Mesenchymal stem cell (in vitro differentiated cells and primary cell): Measurements from ENCODE around the gene PKN2.

Source experiments
- DNase-seq: peaks from one replicate; pipeline ENCODE4 v3.0.0-alpha.2; 2013
- H2AFZ ChIP-seq: one replicate; pipeline ENCODE4 v1.6.1; 2013; ENCODE audit warnings: low read depth, mild to moderate bottlenecking, control low read depth, inconsistent platforms, low read length, moderate library complexity
- H2AK5ac ChIP-seq: 2 replicates; pipeline ENCODE4 v1.6.1; 2013; ENCODE audit warnings: low read length, moderate library complexity, mild to moderate bottlenecking, inconsistent platforms; ENCODE audit not compliant: severe bottlenecking
- H2BK120ac ChIP-seq: one replicate; pipeline ENCODE4 v1.6.1; 2013; ENCODE audit warnings: low read depth, mild to moderate bottlenecking, inconsistent platforms, low read length, moderate library complexity
- H2BK12ac ChIP-seq, 2 experiments: one replicate each; pipeline ENCODE4 v1.6.1; 2013; ENCODE audit warnings: inconsistent platforms in 2 of 2, low read length in 2 of 2, mild to moderate bottlenecking in 2 of 2, moderate library complexity in 2 of 2, control low read depth in 1 of 2
- H2BK15ac ChIP-seq: one replicate; pipeline ENCODE4 v1.6.1; 2013; ENCODE audit warnings: mild to moderate bottlenecking, low read depth, inconsistent platforms; ENCODE audit not compliant: poor library complexity, severe bottlenecking
- H2BK5ac ChIP-seq: 2 replicates; pipeline ENCODE4 v1.6.1; 2013; ENCODE audit warnings: low read depth, mild to moderate bottlenecking, low read length, control low read depth, inconsistent platforms; ENCODE audit not compliant: poor library complexity, severe bottlenecking
- H3K14ac ChIP-seq, 2 experiments: one replicate each; pipeline ENCODE4 v1.6.1; 2013; ENCODE audit warnings: inconsistent platforms in 2 of 2, low read length in 2 of 2, control low read depth in 1 of 2, mild to moderate bottlenecking in 1 of 2, moderate library complexity in 1 of 2
- H3K18ac ChIP-seq, 2 experiments: one replicate each; pipeline ENCODE4 v1.6.1; 2013; ENCODE audit warnings: inconsistent platforms in 2 of 2, low read length in 2 of 2, control low read depth in 1 of 2, low read depth in 1 of 2, mild to moderate bottlenecking in 1 of 2
- H3K23ac ChIP-seq, 2 experiments: one replicate each; pipeline ENCODE4 v1.6.1; 2013; ENCODE audit warnings: inconsistent platforms in 2 of 2, low read length in 2 of 2, mild to moderate bottlenecking in 2 of 2, moderate library complexity in 2 of 2, control low read depth in 1 of 2
- H3K27ac ChIP-seq: 2 replicates; pipeline ENCODE4 v1.5.1; 2013; ENCODE audit warnings: mild to moderate bottlenecking, moderate library complexity, low read length, control low read depth, inconsistent platforms; ENCODE audit not compliant: poor library complexity, severe bottlenecking
- H3K27me3 ChIP-seq, 2 experiments: 2 replicates each; pipeline versions ENCODE4 v1.6.1 to v1.7.0; 2013; ENCODE audit warnings: low read length in 2 of 2, mild to moderate bottlenecking in 2 of 2, moderate library complexity in 2 of 2, control low read depth in 1 of 2, inconsistent platforms in 1 of 2; ENCODE audit not compliant: control insufficient read depth in 1 of 2, insufficient read depth in 1 of 2
- H3K36me3 ChIP-seq, 2 experiments: 2 replicates each; pipeline versions ENCODE4 v1.6.1 to v1.7.0; 2013; ENCODE audit warnings: low read length in 2 of 2, control low read depth in 1 of 2, inconsistent platforms in 1 of 2, low read depth in 1 of 2, mild to moderate bottlenecking in 1 of 2; ENCODE audit not compliant: insufficient read depth in 2 of 2, control insufficient read depth in 1 of 2
- H3K4ac ChIP-seq, 2 experiments: one replicate each; pipeline ENCODE4 v1.6.1; 2013; ENCODE audit warnings: inconsistent platforms in 2 of 2, low read length in 2 of 2, mild to moderate bottlenecking in 2 of 2, moderate library complexity in 2 of 2, control low read depth in 1 of 2, low read depth in 1 of 2
- H3K4me1 ChIP-seq: 2 replicates; pipeline ENCODE4 v1.6.1; 2013; ENCODE audit warnings: low read depth, low read length, control low read depth; ENCODE audit not compliant: control insufficient read depth, insufficient read depth
- H3K4me2 ChIP-seq: 2 replicates; pipeline ENCODE4 v1.6.1; 2013; ENCODE audit warnings: low read length, mild to moderate bottlenecking, inconsistent platforms; ENCODE audit not compliant: poor library complexity, severe bottlenecking
- H3K4me3 ChIP-seq, 2 experiments: 2 replicates each; pipeline versions ENCODE4 v1.5.1 to v1.7.0; 2013; ENCODE audit warnings: low read length in 2 of 2, mild to moderate bottlenecking in 2 of 2, control low read depth in 1 of 2, low read depth in 1 of 2; ENCODE audit not compliant: insufficient read depth in 1 of 2
- H3K79me1 ChIP-seq: replicated peaks from 2 replicates; pipeline ENCODE4 v1.6.1; 2013; ENCODE audit warnings: mild to moderate bottlenecking, control low read depth, low read length, inconsistent platforms; ENCODE audit not compliant: poor library complexity, severe bottlenecking
- H3K9ac ChIP-seq: 2 replicates; pipeline ENCODE4 v1.7.0; 2013; ENCODE audit warnings: mild to moderate bottlenecking, low read length, moderate library complexity
- H3K9me3 ChIP-seq: 2 replicates; pipeline ENCODE4 v1.7.0; 2013; ENCODE audit warnings: mild to moderate bottlenecking, low read length; ENCODE audit not compliant: control insufficient read depth
- H4K8ac ChIP-seq: one replicate; pipeline ENCODE4 v1.6.1; 2013; ENCODE audit warnings: inconsistent platforms, mild to moderate bottlenecking, low read length, moderate library complexity
- H4K91ac ChIP-seq: one replicate; pipeline ENCODE4 v1.6.1; 2013; ENCODE audit warnings: mild to moderate bottlenecking, low read length, inconsistent platforms
- WGBS: methylation state at CpG from one replicate; pipeline ENCODE4 v1.1.7; 2013; ENCODE audit warnings: mixed read lengths; 5-methylcytosine and 5-hydroxymethylcytosine counted together

The PKN2 gene

GRCh38 chr1:88646476-88647248 is 37.4 kb upstream of the PKN2 start:
- H3K27me3 ChIP-seq, result no peaks in the 10 kb centered on the region
- H3K18ac ChIP-seq, result no peak overlapping the region

GRCh38 chr1:88647249-88647645 is 36.8 kb upstream of the PKN2 start:
- WGBS, result 66% methylated on average over 2 of the region's 3 CpGs
- no peaks in the 10 kb centered on the region for H3K9me3 ChIP-seq
- no peak overlapping the region for H3K14ac ChIP-seq
- H2BK120ac ChIP-seq, result no peak overlapping the region
- no peak overlapping the region for H2BK5ac ChIP-seq
- H3K27me3 ChIP-seq, result no peaks in the 10 kb centered on the region
- H3K36me3 ChIP-seq, result no peaks in the 10 kb centered on the region
- DNase-seq, result no peak
- H4K91ac ChIP-seq, result no peak overlapping the region
- no peak overlapping the region for H3K9ac ChIP-seq
- H3K18ac ChIP-seq, result no peak overlapping the region
- H2BK15ac ChIP-seq, result no peak overlapping the region
- no peak overlapping the region for H4K8ac ChIP-seq
- H3K4me2 ChIP-seq, result no peak overlapping the region
- H2BK12ac ChIP-seq, result no peak overlapping the region
- H2AFZ ChIP-seq, result no peak overlapping the region
- H3K27ac ChIP-seq, result no peak overlapping the region
- H3K4ac ChIP-seq, result no peak overlapping the region
- no peak overlapping the region for H3K4me3 ChIP-seq
- no peak overlapping the region for H3K23ac ChIP-seq
- no peaks in the 10 kb centered on the region for H3K4me1 ChIP-seq
- H3K79me1 ChIP-seq, result no peaks in the 10 kb centered on the region
- H2AK5ac ChIP-seq, result no peak overlapping the region

More at GRCh38 chr1:88646476-88647248, 37.4 kb upstream of the PKN2 start:
- no peak overlapping the region for H3K9ac ChIP-seq
- H3K27ac ChIP-seq, result no peak overlapping the region
- H2BK5ac ChIP-seq, result no peak overlapping the region
- H3K4ac ChIP-seq, result no peak overlapping the region
- no peak overlapping the region for H2BK15ac ChIP-seq
- H3K23ac ChIP-seq, result no peak overlapping the region
- no peak for DNase-seq
- H3K4me2 ChIP-seq, result no peak overlapping the region
- H2AK5ac ChIP-seq, result no peak overlapping the region
- H3K4me1 ChIP-seq, result no peaks in the 10 kb centered on the region
- no peak overlapping the region for H4K91ac ChIP-seq
- H2BK12ac ChIP-seq, result no peak overlapping the region
- no peak overlapping the region for H2AFZ ChIP-seq
- H3K9me3 ChIP-seq, result no peaks in the 10 kb centered on the region
- H3K4me3 ChIP-seq, result no peak overlapping the region
- no peaks in the 10 kb centered on the region for H3K36me3 ChIP-seq
- no peak overlapping the region for H2BK120ac ChIP-seq
- H3K79me1 ChIP-seq, result no peaks in the 10 kb centered on the region
- no peak overlapping the region for H4K8ac ChIP-seq
- H3K14ac ChIP-seq, result no peak overlapping the region

- Histone ChIP-seq H3K4me2 (no peak overlapping the region), H2AFZ (no peak overlapping the region), H3K4ac (no peak overlapping the region), H4K91ac (no peak overlapping the region), H3K14ac (no peak overlapping the region), H3K18ac (no peak overlapping the region), H3K27me3 (no peaks in the 10 kb centered on the region), H3K9me3 (no peaks in the 10 kb centered on the region), H3K4me3 (no peak overlapping the region), H2BK12ac (no peak overlapping the region), H3K9ac (no peak overlapping the region), H3K27ac (no peak overlapping the region), H2BK120ac (no peak overlapping the region), H4K8ac (no peak overlapping the region), H3K79me1 (no peaks in the 10 kb centered on the region), H3K4me1 (no peaks in the 10 kb centered on the region), H2BK15ac (no peak overlapping the region), H3K23ac (no peak overlapping the region), H2AK5ac (no peak overlapping the region), H3K36me3 (no peaks in the 10 kb centered on the region), H2BK5ac (no peak overlapping the region)
- WGBS, result 83% methylated on average over 5 of the region's 6 CpGs
- no peak for DNase-seq
These were observed 36.2 kb upstream of the PKN2 start for GRCh38 chr1:88647749-88648415.

GRCh38 chr1:88648706-88649105 is 35.4 kb upstream of the PKN2 start:
- no peak overlapping the region for H3K4ac ChIP-seq
- no peaks in the 10 kb centered on the region for H3K36me3 ChIP-seq
- H3K9me3 ChIP-seq, result no peaks in the 10 kb centered on the region
- H3K27me3 ChIP-seq, result no peaks in the 10 kb centered on the region
- H2BK5ac ChIP-seq, result no peak overlapping the region
- H2AFZ ChIP-seq, result no peak overlapping the region
- H4K8ac ChIP-seq, result no peak overlapping the region
- H4K91ac ChIP-seq, result no peak overlapping the region
- no peak overlapping the region for H2BK15ac ChIP-seq
- no peaks in the 10 kb centered on the region for H3K79me1 ChIP-seq
- no peak overlapping the region for H3K14ac ChIP-seq
- no peak overlapping the region for H3K23ac ChIP-seq
- no peak overlapping the region for H2BK120ac ChIP-seq
- no peak overlapping the region for H2BK12ac ChIP-seq
- no peak for DNase-seq
- 32% methylated on average over 2 of the region's 2 CpGs for WGBS
- no peak overlapping the region for H3K18ac ChIP-seq
- H3K4me1 ChIP-seq, result no peaks in the 10 kb centered on the region
- H3K27ac ChIP-seq, result no peak overlapping the region
- no peak overlapping the region for H3K4me3 ChIP-seq
- H3K9ac ChIP-seq, result no peak overlapping the region
- H2AK5ac ChIP-seq, result no peak overlapping the region
- H3K4me2 ChIP-seq, result no peak overlapping the region
